Anterior cingulate cortex (tissue), 58 donors: Measurements from ENCODE around the gene BLOC1S5.
"Not testable (repeated sequence)": the region's sequence is repeated elsewhere in the genome, so short reads cannot be mapped to it uniquely, and the experiment has no call there.

Experiments used
- DNase-seq, 58 donors: peaks; one replicate each; lab custom pipeline; 2025; lab: John Stamatoyannopoulos, UW

The BLOC1S5 gene

GRCh38 chr6:7999201-7999600 is 65.0 kb downstream of the BLOC1S5 start:
- DNase-seq = no peak

DNA sequence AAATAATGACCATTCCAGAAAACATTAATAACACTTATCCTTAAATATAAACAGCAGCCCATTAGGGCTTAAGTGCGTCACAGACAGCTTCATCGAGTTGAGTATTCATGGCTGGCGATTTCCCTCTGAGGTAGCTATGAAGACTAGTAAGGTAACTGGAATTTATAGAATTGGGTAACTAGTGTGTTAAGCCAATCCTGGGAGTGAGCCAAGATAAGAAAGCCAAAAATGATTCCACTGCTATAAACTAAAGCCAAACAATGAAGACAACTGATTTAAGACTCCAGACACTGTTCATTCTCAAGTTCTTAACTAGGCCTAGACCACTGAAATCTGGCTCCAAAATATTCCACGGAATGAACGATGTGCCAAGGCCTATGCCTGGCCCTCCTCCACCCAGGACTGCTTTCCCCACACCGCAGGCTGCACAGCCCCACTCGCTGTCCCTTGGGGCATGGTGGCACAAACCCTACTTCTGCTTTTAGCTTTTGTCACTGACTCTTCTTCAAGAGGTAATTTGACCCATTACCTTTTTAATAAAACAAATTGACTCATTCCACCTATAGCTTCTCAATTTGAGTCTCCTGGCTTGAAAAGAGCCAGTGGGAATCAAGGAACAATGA is 66.0 kb downstream of the BLOC1S5 start:
- DNase-seq = no peak

- no peak for DNase-seq
Observed at GRCh38 chr6:7997286-7997685, 66.9 kb downstream of the BLOC1S5 start.

DNA sequence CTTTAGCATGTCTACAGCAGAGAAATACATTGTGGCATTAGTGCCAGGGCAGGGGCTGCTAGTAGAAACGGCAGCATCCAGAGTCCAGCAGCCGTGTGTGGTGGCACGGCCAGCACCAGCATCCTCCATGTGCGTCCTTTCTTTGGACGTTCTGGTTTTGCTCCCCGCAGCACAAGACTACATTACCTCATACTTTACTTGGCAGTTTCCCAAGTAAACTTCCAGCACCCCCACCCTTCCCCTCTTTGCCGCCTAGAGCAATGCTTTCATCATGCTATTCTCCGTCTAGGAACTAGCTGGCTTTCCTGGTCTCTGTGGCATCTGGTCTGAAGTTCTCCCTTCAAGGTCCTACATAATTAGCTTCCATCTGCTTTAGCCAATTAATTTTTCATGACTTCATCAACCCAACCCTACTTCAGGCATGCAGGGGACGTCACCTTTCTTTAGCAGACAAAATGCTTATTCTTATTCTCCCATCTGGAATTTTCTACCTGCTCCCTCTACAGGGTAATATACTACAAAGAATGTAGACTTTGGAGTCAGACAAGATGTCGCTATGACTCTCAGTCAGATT is 67.6 kb downstream of the BLOC1S5 start:
- no peak for DNase-seq

DNA sequence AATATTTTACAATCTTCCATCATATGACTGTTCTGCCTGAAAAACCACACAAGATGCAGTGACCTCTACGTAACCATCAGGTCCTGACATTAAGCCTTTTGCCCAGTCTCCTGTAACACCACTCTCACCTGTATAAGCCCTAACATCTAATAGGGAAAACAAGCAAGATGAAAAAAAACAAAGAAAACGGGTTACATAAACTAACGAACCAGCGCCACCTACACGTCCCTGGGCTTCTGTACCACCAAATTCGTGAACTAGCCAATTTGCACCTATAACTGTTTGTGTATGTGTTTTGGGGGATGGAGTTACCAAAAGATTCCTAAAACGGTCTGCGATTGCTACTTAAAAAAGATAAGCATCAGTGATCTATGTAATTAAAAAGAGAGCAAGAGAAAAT is 70.2 kb downstream of the BLOC1S5 start:
- DNase-seq = no peak

GRCh38 chr6:7993399-7993798 is 70.8 kb downstream of the BLOC1S5 start:
- no peak for DNase-seq

GRCh38 chr6:7992002-7992815 is 72.0 kb downstream of the BLOC1S5 start:
- DNase-seq = peak in 3 of 58 donors; percentile 5 to 8 (median 5)

- no peak for DNase-seq
Observed at GRCh38 chr6:7991536-7991935, 72.7 kb downstream of the BLOC1S5 start.

- no peak for DNase-seq
Observed at GRCh38 chr6:7986219-7986618, 78.0 kb downstream of the BLOC1S5 start.

- not testable (repeated sequence) for DNase-seq
Observed at GRCh38 chr6:7983967-7984366, 80.2 kb downstream of the BLOC1S5 start.

- DNase-seq = no peak
Observed at GRCh38 chr6:7979831-7980230, 84.4 kb downstream of the BLOC1S5 start.

- no peak for DNase-seq
Observed at GRCh38 chr6:7978736-7979135, 85.5 kb downstream of the BLOC1S5 start.

DNA sequence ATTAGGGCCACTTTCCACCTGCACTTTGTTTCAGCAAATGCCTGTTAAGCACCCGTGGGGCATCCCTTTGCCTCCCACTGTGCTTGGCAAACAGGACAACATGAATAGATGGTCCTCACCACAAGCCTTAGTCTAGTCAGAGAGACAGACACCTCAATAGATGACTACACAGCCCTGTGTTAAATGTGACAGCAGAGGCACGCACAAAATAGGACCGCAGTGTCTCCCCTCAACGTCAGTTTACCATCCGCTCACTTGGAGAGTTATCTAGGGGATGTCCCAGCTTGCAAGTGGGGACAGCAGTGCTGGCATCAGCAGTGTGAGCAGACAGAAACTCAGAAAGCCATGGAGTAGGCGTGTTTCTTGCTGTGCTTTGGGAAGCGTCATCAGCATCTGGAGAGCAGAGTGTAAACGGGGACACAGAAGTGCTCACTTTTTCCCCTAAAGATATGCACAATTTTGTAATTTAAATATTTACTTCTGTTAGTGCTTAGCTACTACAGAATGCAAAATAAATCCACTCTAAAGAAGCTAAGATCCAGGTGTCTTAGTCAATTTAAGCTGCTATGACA is 87.6 kb downstream of the BLOC1S5 start:
- peak in 2 of 58 donors; percentile 2 to 20 for DNase-seq

GRCh38 chr6:7975764-7976146 is 88.4 kb downstream of the BLOC1S5 start:
- DNase-seq = peak in 15 of 58 donors; percentile 7 to 46 (median 16)

GRCh38 chr6:7974938-7975763 is 89.0 kb downstream of the BLOC1S5 start:
- DNase-seq = peak in 53 of 58 donors; percentile 4 to 93 (median 60)

- DNase-seq = no peak
Observed at GRCh38 chr6:7974565-7974937, 89.6 kb downstream of the BLOC1S5 start.

GRCh38 chr6:7973584-7973983 is 90.6 kb downstream of the BLOC1S5 start:
- no peak for DNase-seq

- no peak for DNase-seq
Observed at GRCh38 chr6:7971499-7971898, 92.7 kb downstream of the BLOC1S5 start.

GRCh38 chr6:7970616-7971015 is 93.6 kb downstream of the BLOC1S5 start:
- DNase-seq = no peak
